ENCODE results near the gene SLC39A6. TPM values are rescaled to one million over a fixed set of nuclear protein-coding genes. Genes with fewer than 3 reads are reported as not detected.
A peak's percentile ranks its signal among the peaks of the same experiment; 100 is the strongest.

The SLC39A6 gene
- total and polyA plus RNA-seq, 4 experiments from 2014 or later: 18.9 to 41.8 (median 27.6) TPM

DNA sequence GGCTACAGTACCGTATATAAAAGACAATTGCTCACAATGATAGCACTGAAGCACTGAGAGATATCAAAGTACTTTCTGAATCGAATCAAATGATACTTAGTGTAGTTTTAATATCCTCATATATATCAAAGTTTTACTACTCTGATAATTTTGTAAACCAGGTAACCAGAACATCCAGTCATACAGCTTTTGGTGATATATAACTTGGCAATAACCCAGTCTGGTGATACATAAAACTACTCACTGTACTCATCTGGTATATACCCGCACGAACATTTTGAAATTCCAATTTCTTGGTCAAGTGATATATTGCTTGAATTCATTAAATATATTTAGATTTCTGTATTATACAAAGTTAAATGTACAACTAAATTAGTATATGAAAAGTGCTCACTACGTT, 20.5 kb downstream of the SLC39A6 start:
- no peaks in the 10 kb centered on the region for H3K9me3 ChIP-seq (ENCODE audit: control insufficient read depth in 1 of 2, low read length in 2 of 2)
- ChIA-PET CTCF (ENCODE audit: partially characterized antibody) (no interaction called here), POLR2A (ENCODE audit: partially characterized antibody) (interaction anchor here (0.6 kb wide), 1 partner anchor 145 kb away, joined by 3 read pairs; no protein-coding TSS in a partner anchor)
- no peaks in the 10 kb centered on the region for H3K27me3 Mint-ChIP-seq
- H3K36me3 ChIP-seq (ENCODE audit: insufficient read depth, low read length): peaks cover 8% of the 10 kb centered on the region
- peaks cover 34 to 44% of the 10 kb centered on the region in 2 donors for H3K36me3 Mint-ChIP-seq
- H3K27ac ChIP-seq (ENCODE audit: low read depth, low read length): no peak overlapping the region
- no peak overlapping the region for H3K4me3 Mint-ChIP-seq
- DNase-seq: no peak
- no peaks in the 10 kb centered on the region for H3K9me3 Mint-ChIP-seq
- H3K27ac Mint-ChIP-seq: no peak overlapping the region
- H3K4me1 Mint-ChIP-seq: peaks cover 0 to 2% (median under 1%) of the 10 kb centered on the region in 4 donors
- intact Hi-C loops (cut with micrococcal nuclease): no loop called here
- H3K4me3 ChIP-seq (ENCODE audit: low read length in 2 of 2): no peak overlapping the region
- no peaks in the 10 kb centered on the region for H3K27me3 ChIP-seq (ENCODE audit: insufficient read depth, low read length)
- no peaks in the 10 kb centered on the region for H3K4me1 ChIP-seq (ENCODE audit: insufficient read depth, low read length)

DNA sequence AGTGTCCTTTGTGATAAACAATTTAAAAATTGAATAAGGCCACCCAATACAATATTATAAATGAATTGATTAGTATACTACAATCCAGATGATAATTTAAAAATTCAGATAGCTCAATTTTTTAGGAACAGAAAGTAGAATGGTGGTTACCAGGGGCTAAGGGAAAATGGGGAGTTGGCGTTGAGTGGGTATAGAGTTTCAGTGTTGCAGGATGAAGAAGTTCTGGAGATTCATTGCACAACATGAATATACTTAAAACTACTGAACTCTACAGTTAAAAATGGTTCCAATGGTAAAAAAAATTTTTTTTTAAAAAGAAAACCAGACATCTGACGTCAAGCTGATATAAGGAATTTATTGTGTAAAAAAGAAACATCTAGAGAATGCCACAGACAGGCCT, 20.9 kb downstream of the SLC39A6 start:
- intact Hi-C loops (cut with micrococcal nuclease): no loop called here
- H3K9me3 ChIP-seq (ENCODE audit: control insufficient read depth in 1 of 2, low read length in 2 of 2): no peaks in the 10 kb centered on the region
- peaks cover 3% of the 10 kb centered on the region for H3K4me1 ChIP-seq (ENCODE audit: insufficient read depth, low read length)
- H3K4me3 ChIP-seq (ENCODE audit: low read length in 2 of 2): no peak overlapping the region
- H3K27me3 Mint-ChIP-seq: no peaks in the 10 kb centered on the region
- H3K36me3 ChIP-seq (ENCODE audit: insufficient read depth, low read length): peaks cover 6% of the 10 kb centered on the region
- H3K27ac ChIP-seq (ENCODE audit: low read depth, low read length): no peak overlapping the region
- H3K9me3 Mint-ChIP-seq: no peaks in the 10 kb centered on the region
- POLR2A ChIA-PET (ENCODE audit: partially characterized antibody): interaction anchor here (0.6 kb wide), 1 partner anchor 146 kb away, joined by 3 read pairs; no protein-coding TSS in a partner anchor
- no peaks in the 10 kb centered on the region for H3K27me3 ChIP-seq (ENCODE audit: insufficient read depth, low read length)
- no peak overlapping the region for H3K4me3 Mint-ChIP-seq
- no peak for DNase-seq
- CTCF ChIA-PET (ENCODE audit: partially characterized antibody): interaction anchor here (1.0 to 3.4 kb wide), 2 partner anchors 11 to 13 kb away, joined by 5 to 17 read pairs; no protein-coding TSS in a partner anchor
- peaks cover 31 to 42% of the 10 kb centered on the region in 2 donors for H3K36me3 Mint-ChIP-seq
- peak overlapping the region in 1 of 7 donors; percentile 59 for H3K27ac Mint-ChIP-seq
- peaks cover 0 to 5% (median 2%) of the 10 kb centered on the region in 4 donors for H3K4me1 Mint-ChIP-seq

DNA sequence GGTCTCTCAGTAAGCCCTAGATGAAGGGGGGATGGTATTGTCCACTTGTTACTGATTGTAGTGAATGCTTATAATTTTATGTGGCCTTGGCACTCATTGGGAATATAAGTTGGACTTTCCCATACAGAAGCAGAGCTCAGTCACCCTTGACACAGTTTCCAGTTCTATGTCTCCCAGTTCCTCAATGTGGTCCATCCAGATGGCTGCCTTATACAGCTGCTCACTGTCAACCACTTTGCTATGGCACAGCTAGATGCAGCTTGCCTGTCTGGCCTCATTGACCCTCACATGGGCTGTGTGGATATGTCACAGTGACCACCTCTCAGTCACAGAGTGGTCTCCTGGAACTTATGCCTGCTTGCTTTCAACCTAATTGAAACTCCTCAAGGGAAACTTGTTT, 21.7 kb downstream of the SLC39A6 start:
- Histone ChIP-seq H3K4me1 (ENCODE audit: insufficient read depth, low read length) (peaks cover 3% of the 10 kb centered on the region), H3K27ac (ENCODE audit: low read depth, low read length) (no peak overlapping the region), H3K27me3 (ENCODE audit: insufficient read depth, low read length) (no peaks in the 10 kb centered on the region), H3K9me3 (ENCODE audit: control insufficient read depth in 1 of 2, low read length in 2 of 2) (no peaks in the 10 kb centered on the region), H3K36me3 (ENCODE audit: insufficient read depth, low read length) (no peaks in the 10 kb centered on the region), H3K4me3 (ENCODE audit: low read length in 2 of 2) (no peak overlapping the region)
- peaks cover 23 to 35% of the 10 kb centered on the region in 2 donors for H3K36me3 Mint-ChIP-seq
- no peak for DNase-seq
- H3K4me1 Mint-ChIP-seq: peaks cover 0 to 5% (median 2%) of the 10 kb centered on the region in 4 donors
- ChIA-PET CTCF (ENCODE audit: partially characterized antibody) (interaction anchor here (1.0 to 3.4 kb wide), 2 partner anchors 12 kb away, joined by 5 to 17 read pairs; no protein-coding TSS in a partner anchor), POLR2A (ENCODE audit: partially characterized antibody) (no interaction called here)
- H3K27me3 Mint-ChIP-seq: no peaks in the 10 kb centered on the region
- no peak overlapping the region for H3K27ac Mint-ChIP-seq
- intact Hi-C loops (cut with micrococcal nuclease): no loop called here
- peaks cover 0 to 3% (median 0%) of the 10 kb centered on the region in 8 donors for H3K9me3 Mint-ChIP-seq
- H3K4me3 Mint-ChIP-seq: no peak overlapping the region

GRCh38 chr18:36104749-36105148, 24.4 kb downstream of the SLC39A6 start:
- Mint-ChIP-seq H3K4me1 (peaks cover 0 to 5% (median 2%) of the 10 kb centered on the region in 4 donors), H3K9me3 (peaks cover 0 to 3% (median 0%) of the 10 kb centered on the region in 8 donors), H3K27ac (no peak overlapping the region), H3K36me3 (peaks cover 5 to 16% of the 10 kb centered on the region in 2 donors), H3K27me3 (peaks cover 2 to 6% of the 10 kb centered on the region in 2 donors), H3K4me3 (no peak overlapping the region)
- ChIA-PET POLR2A (ENCODE audit: partially characterized antibody) (no interaction called here), CTCF (ENCODE audit: partially characterized antibody) (interaction anchor here (1.0 to 3.4 kb wide), 2 partner anchors 9 to 62 kb away, joined by 4 to 17 read pairs; no protein-coding TSS in a partner anchor)
- DNase-seq: no peak
- H3K27me3 ChIP-seq (ENCODE audit: insufficient read depth, low read length): no peaks in the 10 kb centered on the region
- intact Hi-C loops (cut with micrococcal nuclease): no loop called here
- no peak overlapping the region for H3K4me3 ChIP-seq (ENCODE audit: low read length in 2 of 2)
- no peak overlapping the region for H3K27ac ChIP-seq (ENCODE audit: low read depth, low read length)
- H3K36me3 ChIP-seq (ENCODE audit: insufficient read depth, low read length): no peaks in the 10 kb centered on the region
- H3K4me1 ChIP-seq (ENCODE audit: insufficient read depth, low read length): peaks cover 3% of the 10 kb centered on the region
- no peaks in the 10 kb centered on the region for H3K9me3 ChIP-seq (ENCODE audit: control insufficient read depth in 1 of 2, low read length in 2 of 2)

DNA sequence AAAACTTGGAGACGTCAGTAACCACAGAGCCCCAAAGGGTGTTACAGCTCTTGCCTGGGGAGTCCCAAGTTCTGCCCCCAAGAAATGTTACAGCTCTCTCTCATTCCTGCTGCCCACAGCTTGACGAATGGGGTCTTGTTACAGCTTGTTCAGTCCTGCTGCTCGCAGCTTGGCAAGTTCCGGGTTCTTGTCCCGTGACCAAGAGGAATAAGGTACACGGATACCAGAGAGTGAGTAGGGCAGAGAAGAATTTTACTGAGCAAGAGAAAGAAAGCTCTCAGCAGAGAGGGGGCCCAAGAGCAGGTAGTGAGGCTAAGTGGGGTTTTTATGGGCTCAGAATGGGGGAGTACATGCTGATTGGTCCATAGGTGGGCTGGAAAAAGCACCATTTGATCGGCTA, 27.2 kb downstream of the SLC39A6 start:
- no peak overlapping the region for H3K27ac ChIP-seq (ENCODE audit: low read depth, low read length)
- DNase-seq: no peak
- CTCF ChIA-PET (ENCODE audit: partially characterized antibody): no interaction called here
- peaks cover 3% of the 10 kb centered on the region for H3K4me1 ChIP-seq (ENCODE audit: insufficient read depth, low read length)
- no peak overlapping the region for H3K4me3 ChIP-seq (ENCODE audit: low read length in 2 of 2)
- intact Hi-C loops (cut with micrococcal nuclease): no loop called here
- H3K36me3 Mint-ChIP-seq: no peaks in the 10 kb centered on the region
- H3K27ac Mint-ChIP-seq: no peak overlapping the region
- peaks cover 0 to 3% (median 0%) of the 10 kb centered on the region in 8 donors for H3K9me3 Mint-ChIP-seq
- peaks cover 2 to 6% of the 10 kb centered on the region in 2 donors for H3K27me3 Mint-ChIP-seq
- H3K9me3 ChIP-seq (ENCODE audit: control insufficient read depth in 1 of 2, low read length in 2 of 2): no peaks in the 10 kb centered on the region
- POLR2A ChIA-PET (ENCODE audit: partially characterized antibody): no interaction called here
- H3K36me3 ChIP-seq (ENCODE audit: insufficient read depth, low read length): no peaks in the 10 kb centered on the region
- H3K4me1 Mint-ChIP-seq: peaks cover 0 to 5% (median 2%) of the 10 kb centered on the region in 4 donors
- no peaks in the 10 kb centered on the region for H3K27me3 ChIP-seq (ENCODE audit: insufficient read depth, low read length)
- no peak overlapping the region for H3K4me3 Mint-ChIP-seq

DNA sequence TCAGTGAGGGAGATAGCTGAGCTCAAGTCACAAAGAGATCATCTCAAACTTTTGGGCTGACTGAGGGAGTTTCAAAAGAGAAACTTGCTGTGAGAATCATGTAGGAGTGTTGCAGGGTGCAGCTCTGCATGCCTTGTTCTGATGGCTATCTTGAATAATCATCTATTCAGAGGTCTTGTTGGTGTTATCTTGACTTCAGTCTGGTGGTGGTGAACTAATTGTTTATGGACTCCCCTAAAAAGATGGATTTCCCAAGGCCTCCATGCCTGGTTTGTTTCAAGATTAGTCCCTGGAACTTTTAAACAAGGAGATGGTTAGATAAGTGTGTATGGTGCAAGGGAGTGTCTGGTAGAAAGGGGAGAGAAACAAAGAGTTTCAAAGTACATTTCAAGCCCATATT, 29.8 kb downstream of the SLC39A6 start:
- no peaks in the 10 kb centered on the region for H3K9me3 ChIP-seq (ENCODE audit: control insufficient read depth in 1 of 2, low read length in 2 of 2)
- Mint-ChIP-seq H3K27ac (no peak overlapping the region), H3K27me3 (peaks cover 2 to 8% of the 10 kb centered on the region in 2 donors), H3K9me3 (peaks cover 0 to 3% (median 0%) of the 10 kb centered on the region in 8 donors), H3K36me3 (no peaks in the 10 kb centered on the region), H3K4me1 (peaks cover 0 to 5% (median 2%) of the 10 kb centered on the region in 4 donors), H3K4me3 (no peak overlapping the region)
- no peak overlapping the region for H3K27ac ChIP-seq (ENCODE audit: low read depth, low read length)
- no peaks in the 10 kb centered on the region for H3K27me3 ChIP-seq (ENCODE audit: insufficient read depth, low read length)
- no peak for DNase-seq
- intact Hi-C loops (cut with micrococcal nuclease): no loop called here
- no peaks in the 10 kb centered on the region for H3K36me3 ChIP-seq (ENCODE audit: insufficient read depth, low read length)
- ChIA-PET CTCF (ENCODE audit: partially characterized antibody) (interaction anchor here (0.9 to 4.4 kb wide), 5 partner anchors 15 to 186 kb away, joined by 3 to 40 read pairs (median 5); no protein-coding TSS in a partner anchor), POLR2A (ENCODE audit: partially characterized antibody) (no interaction called here)
- no peak overlapping the region for H3K4me3 ChIP-seq (ENCODE audit: low read length in 2 of 2)
- H3K4me1 ChIP-seq (ENCODE audit: insufficient read depth, low read length): peaks cover 3% of the 10 kb centered on the region

DNA sequence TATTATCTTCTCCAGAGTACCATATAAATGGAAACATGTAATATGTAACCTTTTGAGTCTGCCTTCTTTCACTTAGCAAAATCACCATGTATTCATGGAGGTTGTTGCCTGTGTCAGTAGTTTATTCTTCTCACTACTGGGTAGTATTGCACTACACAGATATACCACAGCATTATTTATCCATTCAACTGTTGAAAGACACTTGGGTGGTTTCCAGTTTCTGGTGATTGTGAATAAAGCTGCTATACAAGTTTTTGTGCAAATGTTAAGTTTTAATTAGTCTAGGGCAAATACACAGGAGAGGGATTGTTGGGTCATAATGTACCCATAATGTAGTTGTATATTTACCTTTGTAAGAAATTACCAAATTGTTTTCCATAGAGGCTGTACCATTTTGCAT, 32.2 kb downstream of the SLC39A6 start:
- H3K4me1 Mint-ChIP-seq: peaks cover 9 to 13% (median 11%) of the 10 kb centered on the region in 4 donors
- POLR2A ChIA-PET (ENCODE audit: partially characterized antibody): no interaction called here
- H3K36me3 ChIP-seq (ENCODE audit: insufficient read depth, low read length): no peaks in the 10 kb centered on the region
- no peaks in the 10 kb centered on the region for H3K27me3 ChIP-seq (ENCODE audit: insufficient read depth, low read length)
- intact Hi-C loops (cut with micrococcal nuclease): loop anchor here (1.0 kb wide), 3 partner anchors 80 to 712 kb away; no protein-coding TSS in a partner anchor
- H3K9me3 ChIP-seq (ENCODE audit: control insufficient read depth in 1 of 2, low read length in 2 of 2): no peaks in the 10 kb centered on the region
- no peak for DNase-seq
- H3K4me1 ChIP-seq (ENCODE audit: insufficient read depth, low read length): no peaks in the 10 kb centered on the region
- H3K36me3 Mint-ChIP-seq: no peaks in the 10 kb centered on the region
- H3K4me3 Mint-ChIP-seq: no peak overlapping the region
- CTCF ChIA-PET (ENCODE audit: partially characterized antibody): interaction anchor here (1.5 to 4.4 kb wide), 2 partner anchors 185 to 188 kb away, joined by 4 to 40 read pairs; no protein-coding TSS in a partner anchor
- no peak overlapping the region for H3K27ac Mint-ChIP-seq
- peaks cover 2 to 7% of the 10 kb centered on the region in 2 donors for H3K27me3 Mint-ChIP-seq
- H3K27ac ChIP-seq (ENCODE audit: low read depth, low read length): no peak overlapping the region
- H3K9me3 Mint-ChIP-seq: no peaks in the 10 kb centered on the region
- no peak overlapping the region for H3K4me3 ChIP-seq (ENCODE audit: low read length in 2 of 2)
